GM21529 (cell line): ENCODE measurements around the gene DDI1.

ENCODE experiments used
- ATAC-seq: cut with Tn5 transposase; IDR thresholded peaks from one replicate; pipeline ENCODE4 v1.9.1; 2021; ENCODE audit not compliant: unreplicated experiment

The DDI1 gene

GRCh38 chr11:104075706-104076105 is 39.3 kb downstream of the DDI1 start:
- ATAC-seq: no peak

GRCh38 chr11:104076455-104076854 is 40.0 kb downstream of the DDI1 start:
- ATAC-seq: no peak

- no peak for ATAC-seq
Observed at GRCh38 chr11:104078245-104078644, 41.8 kb downstream of the DDI1 start.

GRCh38 chr11:104078995-104079394 is 42.6 kb downstream of the DDI1 start:
- ATAC-seq: no peak

GRCh38 chr11:104086621-104087020 is 50.2 kb downstream of the DDI1 start:
- ATAC-seq: no peak
